HG03139 (cell line): ENCODE results near the gene THSD7B.

ENCODE experiments used
- ATAC-seq: cut with Tn5 transposase; IDR thresholded peaks from one replicate; pipeline ENCODE4 v1.9.1; 2021; ENCODE audit not compliant: unreplicated experiment

Gene THSD7B

GRCh38 chr2:137151731-137152130, 386.4 kb downstream of the THSD7B start:
- ATAC-seq, result no peak

- ATAC-seq, result no peak
Observed at GRCh38 chr2:137154946-137155345, 389.6 kb downstream of the THSD7B start.

GRCh38 chr2:137155356-137156104, 390.2 kb downstream of the THSD7B start:
- no peak for ATAC-seq

DNA sequence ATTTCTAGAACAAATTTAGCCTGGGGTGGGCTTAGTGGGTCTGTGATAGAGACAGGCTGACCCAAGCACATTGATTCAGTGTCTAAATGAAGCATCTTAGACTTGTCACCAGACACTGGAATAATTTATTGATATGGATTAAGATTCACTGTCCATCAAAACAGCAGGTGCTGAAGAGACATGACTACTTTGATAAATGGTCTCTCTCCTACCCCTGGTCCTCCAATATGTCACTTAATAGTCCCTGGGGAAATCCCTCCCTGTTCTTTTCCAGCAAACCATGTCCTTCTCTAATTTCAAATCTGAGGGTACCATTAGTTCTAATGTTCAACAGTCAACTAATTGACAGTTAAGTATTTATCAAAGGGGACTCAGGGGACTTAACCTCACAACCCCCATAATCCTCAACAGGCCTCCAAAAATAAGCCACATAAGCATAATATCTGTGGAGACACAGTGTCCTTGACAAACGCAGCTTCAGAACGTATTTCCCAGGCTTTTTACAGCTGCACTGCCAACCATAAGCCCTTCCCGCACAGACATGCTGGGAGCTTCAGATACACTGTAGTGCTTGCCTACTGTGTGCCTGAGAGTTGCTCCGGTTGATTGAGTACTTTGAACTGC, 391.0 kb downstream of the THSD7B start:
- no peak for ATAC-seq

DNA sequence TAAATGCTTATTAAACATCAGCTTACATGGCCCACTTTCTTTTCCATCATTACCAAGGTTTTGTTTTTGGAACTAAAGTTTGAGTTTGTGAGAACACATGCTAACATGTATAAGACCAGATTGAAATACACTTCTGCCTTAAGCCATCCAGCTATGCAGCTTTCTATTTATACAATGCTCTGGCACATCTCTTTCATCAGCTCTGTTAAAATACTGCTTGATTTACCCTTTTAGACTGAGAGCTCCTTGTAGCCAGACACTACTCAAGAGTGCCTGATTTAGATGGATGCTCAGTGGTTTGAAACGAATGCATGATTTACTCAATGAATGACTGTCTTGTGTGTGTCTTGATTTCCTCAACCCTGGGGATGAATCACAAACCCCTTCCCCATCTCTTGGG, 392.5 kb downstream of the THSD7B start:
- ATAC-seq, result no peak

DNA sequence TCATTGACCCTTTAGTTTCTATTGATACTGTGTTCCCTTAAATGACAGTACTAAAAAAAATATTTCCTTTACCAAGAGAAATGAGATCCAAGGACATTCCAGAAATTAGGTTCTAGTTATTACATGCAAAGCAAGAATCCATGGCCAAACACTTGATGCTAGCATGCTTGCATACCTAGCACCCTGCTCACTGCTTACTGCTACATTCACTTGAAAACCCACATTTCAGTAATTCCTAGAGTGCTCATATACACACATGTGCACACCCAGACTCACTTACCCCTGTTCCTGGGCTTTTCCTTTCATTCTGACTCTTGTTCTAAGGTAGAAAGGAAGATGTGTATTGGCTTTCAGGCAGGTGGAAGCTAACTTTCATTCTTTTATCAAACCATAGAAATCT, 395.9 kb downstream of the THSD7B start:
- ATAC-seq, result no peak

DNA sequence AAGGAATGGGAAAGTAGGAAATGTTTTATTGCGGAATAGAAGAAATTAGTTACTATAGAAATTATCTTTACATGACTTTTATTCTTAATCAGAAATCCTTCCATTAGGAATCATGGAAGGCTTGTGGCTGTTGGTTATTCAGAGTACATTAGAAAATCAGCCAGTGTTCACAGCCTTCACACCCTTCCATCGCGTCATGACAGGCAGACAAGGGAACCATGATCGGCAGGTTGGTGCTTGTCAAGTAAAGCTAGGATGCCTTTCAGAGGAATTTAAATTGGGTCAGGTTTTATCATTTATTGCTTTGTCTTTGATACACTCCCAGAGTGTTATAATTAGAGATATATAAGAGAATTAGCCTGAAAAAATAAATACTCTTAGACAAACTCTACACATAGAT, 400.6 kb downstream of the THSD7B start:
- no peak for ATAC-seq

GRCh38 chr2:137167651-137168050, 402.3 kb downstream of the THSD7B start:
- no peak for ATAC-seq

DNA sequence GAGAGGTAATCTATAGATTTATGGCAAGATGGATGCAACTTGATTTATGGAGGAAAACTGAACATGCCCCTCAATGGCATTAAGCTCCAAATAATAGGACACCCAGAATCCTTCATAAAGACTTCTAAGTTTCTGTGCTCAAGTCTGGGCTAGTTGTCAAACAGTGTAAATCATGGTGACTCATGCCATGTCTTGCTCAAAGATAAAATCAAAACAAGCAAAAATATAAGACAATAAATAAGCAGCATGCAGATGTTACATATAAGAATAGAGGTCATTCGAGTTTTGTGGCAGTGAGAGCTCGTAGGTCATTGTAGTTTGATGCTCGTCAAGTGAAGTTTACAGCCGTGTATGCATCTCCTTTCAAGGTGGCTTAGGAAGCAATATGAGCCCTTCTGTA, 403.2 kb downstream of the THSD7B start:
- no peak for ATAC-seq

DNA sequence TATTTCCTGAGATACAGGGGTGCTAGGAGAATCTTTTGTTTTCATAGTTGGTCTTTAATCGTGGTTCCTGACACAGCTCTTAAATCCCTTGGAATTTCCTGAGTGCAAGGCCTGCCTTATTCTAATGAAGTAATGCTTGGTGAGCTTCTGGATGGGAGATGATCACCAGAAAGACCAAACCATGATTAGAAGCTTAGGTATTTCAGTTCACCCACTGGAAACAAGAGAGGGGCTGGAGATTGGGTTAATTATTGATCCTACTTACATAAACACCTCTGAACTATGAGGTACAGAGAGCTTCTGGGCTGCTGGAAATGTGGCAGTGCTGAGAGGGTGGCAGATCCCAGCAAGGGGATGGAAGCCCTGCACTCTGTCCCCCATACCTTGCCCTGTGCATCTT, 406.8 kb downstream of the THSD7B start:
- ATAC-seq, result no peak

DNA sequence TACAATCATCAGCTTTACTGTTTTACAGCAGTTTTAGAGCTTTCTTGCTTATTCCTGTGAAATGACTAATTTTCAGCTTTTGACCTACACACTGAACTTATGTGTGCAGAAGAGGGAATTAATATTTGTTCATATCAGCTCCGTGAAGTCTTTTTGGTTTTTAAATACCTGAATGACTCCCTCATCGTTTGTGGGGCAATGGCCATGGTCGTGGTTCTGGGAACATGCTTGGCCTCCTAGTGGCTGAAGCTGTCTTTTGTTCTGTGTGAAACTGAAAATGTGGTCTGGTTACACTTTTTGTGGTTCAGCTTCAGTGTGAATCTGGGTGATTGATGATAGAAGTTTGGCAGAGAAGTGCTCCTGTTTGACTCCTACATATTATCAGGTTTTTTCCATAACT, 408.1 kb downstream of the THSD7B start:
- no peak for ATAC-seq

GRCh38 chr2:137175246-137175645, 409.9 kb downstream of the THSD7B start:
- ATAC-seq, result no peak

DNA sequence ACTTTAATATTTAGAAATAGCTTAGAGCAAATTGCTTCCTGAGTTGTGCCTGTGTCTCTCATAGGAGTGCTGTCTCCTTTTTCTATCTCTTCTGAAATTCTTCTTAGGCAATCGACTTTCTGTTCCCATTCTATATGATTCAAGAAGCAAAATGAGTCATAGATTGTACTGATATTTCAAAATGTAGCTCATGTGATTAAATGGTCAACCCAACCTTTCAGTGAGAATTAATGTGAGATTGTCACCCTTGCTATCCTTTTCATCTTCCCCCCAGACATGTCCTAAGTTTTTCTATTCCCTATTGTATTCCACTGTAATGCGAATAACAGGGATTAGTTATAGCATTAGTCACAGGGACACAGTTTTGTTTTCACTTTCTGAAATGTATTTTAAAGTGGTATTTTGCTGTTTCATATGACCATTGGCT, 413.6 kb downstream of the THSD7B start:
- no peak for ATAC-seq

DNA sequence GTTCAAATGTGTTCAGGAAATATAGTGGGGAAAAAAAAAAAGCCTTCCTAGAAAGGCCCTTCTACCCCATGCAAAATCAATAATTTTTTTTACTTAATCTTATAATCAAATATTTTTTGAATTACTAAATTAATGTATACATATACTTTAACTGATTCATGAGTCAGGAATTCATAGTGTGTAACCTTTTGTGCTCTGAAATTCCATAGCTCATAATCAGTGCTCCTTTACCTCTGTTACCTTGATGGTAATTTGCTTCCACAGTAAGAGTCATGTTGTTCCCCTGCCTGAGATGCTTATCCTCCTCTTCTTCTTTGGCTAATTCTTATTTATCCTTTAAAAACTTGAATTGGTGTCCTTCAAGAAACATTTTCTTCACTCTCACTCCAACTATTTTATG, 414.2 kb downstream of the THSD7B start:
- ATAC-seq, result no peak

- ATAC-seq, result no peak
Observed at GRCh38 chr2:137180012-137180411, 414.7 kb downstream of the THSD7B start.

GRCh38 chr2:137181370-137181769, 416.0 kb downstream of the THSD7B start:
- ATAC-seq, result no peak

DNA sequence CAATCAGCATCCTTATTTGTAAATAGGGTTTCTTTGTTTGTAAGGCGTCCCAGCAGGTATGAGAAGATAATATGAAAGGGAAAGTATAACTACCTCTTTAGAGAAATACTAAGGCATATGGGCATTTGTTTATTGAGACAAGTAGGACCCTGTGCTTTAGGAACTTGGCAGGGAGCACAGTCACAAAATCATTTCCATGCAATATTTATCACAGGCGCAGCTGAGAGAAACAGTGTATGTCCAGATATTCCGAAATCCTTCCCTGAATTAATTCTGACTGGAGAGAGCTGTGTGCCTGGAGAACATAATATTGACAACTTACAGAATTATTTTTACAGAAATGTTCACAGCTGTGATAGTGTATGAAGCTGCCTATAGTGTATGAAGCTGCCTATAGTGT, 416.7 kb downstream of the THSD7B start:
- ATAC-seq, result no peak

DNA sequence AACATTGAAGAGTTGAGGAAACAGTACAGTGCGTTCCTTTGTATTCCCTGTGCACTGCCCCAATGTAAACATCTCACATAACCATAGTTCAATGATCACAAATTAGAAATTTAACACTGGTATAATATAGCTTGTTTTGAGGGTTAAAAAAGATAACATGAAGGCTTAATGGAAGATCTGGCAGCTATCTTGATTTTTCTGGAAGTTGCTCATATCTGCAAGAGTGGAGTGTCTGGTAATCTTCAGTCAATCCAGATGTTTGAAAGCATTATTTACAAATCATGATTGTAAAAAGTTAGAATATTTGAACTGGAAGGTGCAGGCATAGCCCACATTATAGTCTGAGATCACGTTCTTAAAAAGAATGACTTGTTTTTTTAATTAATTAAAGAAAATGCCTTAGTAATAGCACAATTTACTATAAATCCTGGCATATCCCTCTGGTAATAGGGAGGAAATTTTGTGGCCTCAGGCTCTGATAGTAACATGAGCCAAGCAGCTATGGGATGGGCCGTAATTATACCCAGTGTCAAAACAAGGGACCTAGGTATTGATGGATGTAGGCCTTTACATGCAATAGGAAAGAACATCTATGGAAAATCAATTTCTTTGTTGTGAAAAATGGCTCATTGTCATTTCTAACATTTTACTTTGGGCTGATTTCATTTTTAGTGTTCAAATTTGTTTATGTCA, 418.0 kb downstream of the THSD7B start:
- ATAC-seq, result no peak

DNA sequence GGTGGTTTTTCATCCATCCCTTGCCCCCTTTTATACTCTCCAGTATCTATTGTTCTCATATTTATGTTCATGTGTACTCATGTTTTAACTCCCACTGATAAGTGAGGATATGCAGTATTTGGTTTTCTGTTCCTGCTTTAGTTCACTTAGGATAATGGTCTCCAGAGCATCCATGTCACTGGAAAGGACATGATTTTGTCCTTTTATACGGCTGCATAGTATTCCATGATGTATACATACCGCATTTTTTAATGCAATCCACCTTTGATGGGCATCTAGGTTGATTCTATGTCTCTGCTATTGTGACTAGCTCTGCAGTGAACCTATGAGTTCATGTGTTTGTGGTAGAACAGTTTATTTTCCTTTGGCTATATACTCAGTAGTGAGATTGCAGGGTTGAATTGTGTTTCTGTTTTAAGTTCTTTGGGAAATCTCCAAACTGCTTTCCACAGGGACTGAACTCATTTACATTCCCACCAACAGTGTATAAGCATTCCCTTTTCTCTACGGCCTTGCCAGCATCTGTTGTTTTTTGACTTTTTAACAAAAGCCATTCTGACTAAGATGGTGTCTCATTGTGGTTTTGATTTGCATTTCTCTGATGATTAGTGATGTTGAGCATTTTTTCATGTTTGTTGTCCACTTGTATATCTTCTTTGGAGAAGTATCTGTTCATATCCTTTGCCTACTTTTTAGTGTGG, 420.2 kb downstream of the THSD7B start:
- no peak for ATAC-seq

- ATAC-seq, result no peak
Observed at GRCh38 chr2:137187216-137187615, 421.9 kb downstream of the THSD7B start.

DNA sequence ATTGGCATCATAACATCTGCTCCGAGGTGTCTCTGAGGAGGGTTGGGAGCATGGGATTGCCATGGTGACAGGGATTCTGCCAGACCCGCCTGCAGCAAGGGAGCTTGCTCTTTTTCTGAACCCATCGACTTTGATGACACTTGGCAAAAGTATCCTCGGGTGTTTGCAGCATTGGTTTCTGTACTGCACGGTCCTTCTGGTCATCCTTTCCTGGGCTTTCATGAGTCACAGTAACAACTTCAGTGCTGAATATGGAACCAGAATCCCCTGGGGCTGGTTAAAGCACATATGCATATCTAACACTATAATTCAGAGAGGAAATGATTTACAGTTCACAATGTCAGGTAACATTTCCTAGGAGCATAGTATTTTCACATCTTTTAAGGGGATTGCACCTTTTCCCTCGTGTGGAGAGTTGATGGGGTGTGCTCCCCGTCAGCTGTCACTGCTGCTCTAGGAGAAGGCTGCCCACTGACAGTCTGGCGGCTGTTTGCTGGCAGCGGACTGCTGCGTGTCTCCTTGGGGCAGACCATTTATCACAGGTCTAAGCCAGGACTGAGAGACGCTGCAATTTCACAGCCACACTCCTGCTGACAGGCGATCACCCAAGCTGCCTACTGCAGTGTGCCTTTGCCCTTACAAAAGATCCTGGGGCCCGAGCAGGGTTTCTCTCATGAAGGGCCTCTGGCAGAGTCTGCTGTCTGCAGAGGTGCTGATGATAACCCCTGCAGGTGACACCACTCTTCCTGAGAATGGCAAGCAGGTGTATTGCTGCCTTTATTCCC, 425.3 kb downstream of the THSD7B start:
- no peak for ATAC-seq
